HG02763 (cell line): ENCODE data around the gene TMEM233.

Experiments
- ATAC-seq: cut with Tn5 transposase; IDR thresholded peaks from one replicate; pipeline ENCODE4 v1.9.1; 2021; ENCODE audit warnings: mild to moderate bottlenecking, moderate library complexity; ENCODE audit not compliant: unreplicated experiment

Gene TMEM233

GRCh38 chr12:119679081-119679480 lies 85.5 kb downstream of the TMEM233 start:
- ATAC-seq, result no peak

GRCh38 chr12:119679490-119679889 lies 85.9 kb downstream of the TMEM233 start:
- no peak for ATAC-seq

GRCh38 chr12:119681111-119681510 lies 87.5 kb downstream of the TMEM233 start:
- no peak for ATAC-seq

GRCh38 chr12:119681728-119682638 lies 88.4 kb downstream of the TMEM233 start:
- peak; percentile 61 for ATAC-seq

- ATAC-seq, result no peak
Measured at GRCh38 chr12:119682639-119683252, 89.2 kb downstream of the TMEM233 start.

- no peak for ATAC-seq
Measured at GRCh38 chr12:119683413-119683812, 89.8 kb downstream of the TMEM233 start.

- no peak for ATAC-seq
Measured at GRCh38 chr12:119683816-119684215, 90.2 kb downstream of the TMEM233 start.

GRCh38 chr12:119684711-119685369 lies 91.3 kb downstream of the TMEM233 start:
- ATAC-seq, result no peak

- no peak for ATAC-seq
Measured at GRCh38 chr12:119685375-119685774, 91.8 kb downstream of the TMEM233 start.

GRCh38 chr12:119686355-119686754 lies 92.8 kb downstream of the TMEM233 start:
- ATAC-seq, result no peak

GRCh38 chr12:119686776-119687175 lies 93.2 kb downstream of the TMEM233 start:
- no peak for ATAC-seq

- ATAC-seq, result no peak
Measured at GRCh38 chr12:119687406-119687805, 93.8 kb downstream of the TMEM233 start.

GRCh38 chr12:119687879-119688278 lies 94.3 kb downstream of the TMEM233 start:
- no peak for ATAC-seq

- no peak for ATAC-seq
Measured at GRCh38 chr12:119689935-119690500, 96.4 kb downstream of the TMEM233 start.

GRCh38 chr12:119691202-119691810 lies 97.7 kb downstream of the TMEM233 start:
- ATAC-seq, result no peak

GRCh38 chr12:119692410-119692809 lies 98.8 kb downstream of the TMEM233 start:
- no peak for ATAC-seq
